IMR-90 (cell line): ENCODE data around the gene EYS. TPM values are rescaled to one million over a fixed set of nuclear protein-coding genes. Genes with fewer than 3 reads are reported as not detected.

Source experiments
- ATAC-seq: fragments of 200-7000 bp; cut with Tn5 transposase; 2 replicates; pipeline ENCODE4 v1.9.1; 2020; ENCODE audit warnings: low read depth, mild to moderate bottlenecking, moderate library complexity
- BruUV-seq: library from RNA; stranded (reverse); fragments of 400-500 nt; replicated peaks from 2 replicates; lab custom pipeline; 2021; lab: Mats Ljungman, UMichigan
- CTCF ChIA-PET: fragments of 300-600 bp; formaldehyde crosslinking; extraction: SDS; loops from one replicate; lab custom pipeline; 2021; ENCODE audit warnings: antibody characterized with exemption; lab: Yijun Ruan, JAX
- POLR2A ChIA-PET: fragments of 300-600 bp; sonication (Branson Sonifier 250); formaldehyde crosslinking; loops from one replicate; lab custom pipeline; 2022; ENCODE audit warnings: antibody characterized with exemption; ENCODE audit not compliant: unreplicated experiment; lab: Charles Lee
- DNase-seq: peaks from one replicate; pipeline ENCODE4 v3.0.0; 2013
- H2AFZ ChIP-seq: replicated peaks from 2 replicates; pipeline ENCODE3; 2013; ENCODE audit warnings: low read length, mild to moderate bottlenecking; ENCODE audit not compliant: poor library complexity
- H2AK5ac ChIP-seq: 2 replicates; pipeline ENCODE4 v1.6.1; 2013; ENCODE audit warnings: low read depth, low read length, inconsistent platforms
- H2AK9ac ChIP-seq: replicated peaks from 2 replicates; pipeline ENCODE3; 2013; ENCODE audit warnings: mild to moderate bottlenecking, low read depth, low read length, moderate library complexity; ENCODE audit not compliant: poor library complexity
- H2BK120ac ChIP-seq: 2 replicates; pipeline ENCODE4 v1.6.1; 2013; ENCODE audit warnings: low read depth, low read length, inconsistent platforms
- H2BK15ac ChIP-seq: 3 replicates; pipeline ENCODE4 v1.6.1; 2013; ENCODE audit warnings: low read depth, low read length, inconsistent platforms
- H2BK20ac ChIP-seq: 2 replicates; pipeline ENCODE4 v1.6.1; 2013; ENCODE audit warnings: low read depth, mild to moderate bottlenecking, inconsistent platforms, low read length, moderate library complexity
- H2BK5ac ChIP-seq: 2 replicates; pipeline ENCODE4 v1.6.1; 2013; ENCODE audit warnings: mild to moderate bottlenecking, low read depth, low read length, inconsistent platforms; ENCODE audit not compliant: poor library complexity, severe bottlenecking
- H3K14ac ChIP-seq: replicated peaks from 2 replicates; pipeline ENCODE4 v1.6.1; 2013; ENCODE audit warnings: low read depth, low read length, inconsistent platforms
- H3K18ac ChIP-seq: 2 replicates; pipeline ENCODE4 v1.6.1; 2013; ENCODE audit warnings: low read depth, low read length, control low read depth
- H3K23ac ChIP-seq: 2 replicates; pipeline ENCODE4 v1.6.1; 2013; ENCODE audit warnings: low read depth, low read length, inconsistent platforms
- H3K27ac ChIP-seq: 2 replicates; pipeline ENCODE4 v1.5.1; 2013; ENCODE audit warnings: mild to moderate bottlenecking, control low read depth, low read length; ENCODE audit not compliant: insufficient read depth
- H3K27me3 ChIP-seq: 2 replicates; pipeline ENCODE4 v1.6.1; 2013; ENCODE audit warnings: low read length; ENCODE audit not compliant: control insufficient read depth, insufficient read depth
- H3K36me3 ChIP-seq: 2 replicates; pipeline ENCODE4 v1.6.1; 2013; ENCODE audit warnings: low read length, mixed read lengths; ENCODE audit not compliant: control insufficient read depth, insufficient read depth
- H3K4ac ChIP-seq: 2 replicates; pipeline ENCODE4 v1.6.1; 2013; ENCODE audit warnings: low read depth, low read length, inconsistent platforms
- H3K4me1 ChIP-seq: 2 replicates; pipeline ENCODE4 v1.6.1; 2013; ENCODE audit warnings: low read length, mixed read lengths; ENCODE audit not compliant: control insufficient read depth, insufficient read depth
- H3K4me2 ChIP-seq: 2 replicates; pipeline ENCODE4 v1.6.1; 2013; ENCODE audit warnings: low read depth, mild to moderate bottlenecking, control low read depth, low read length, moderate library complexity
- H3K4me3 ChIP-seq: 2 replicates; pipeline ENCODE4 v1.5.1; 2013; ENCODE audit warnings: low read depth, mild to moderate bottlenecking, control low read depth, low read length, moderate library complexity; ENCODE audit not compliant: insufficient read depth
- H3K56ac ChIP-seq: 2 replicates; pipeline ENCODE4 v1.6.1; 2013; ENCODE audit warnings: low read length, inconsistent platforms; ENCODE audit not compliant: insufficient read depth; ENCODE audit errors: extremely low read depth
- H3K79me1 ChIP-seq, 2 experiments: 2 replicates each; pipeline ENCODE4 v1.6.1; 2013; ENCODE audit warnings: low read length in 2 of 2, inconsistent platforms in 1 of 2, low read depth in 1 of 2
- H3K9ac ChIP-seq: 2 replicates; pipeline ENCODE4 v1.6.1; 2013; ENCODE audit warnings: low read depth, low read length, control low read depth
- H3K9me1 ChIP-seq: 2 replicates; pipeline ENCODE4 v1.6.1; 2013; ENCODE audit warnings: low read length, inconsistent platforms; ENCODE audit not compliant: insufficient read depth
- H3K9me3 ChIP-seq: 2 replicates; pipeline ENCODE4 v1.6.1; 2013; ENCODE audit warnings: low read length; ENCODE audit not compliant: control insufficient read depth, insufficient read depth
- H4K20me1 ChIP-seq: 2 replicates; pipeline ENCODE4 v1.6.1; 2013; ENCODE audit warnings: low read length, inconsistent platforms; ENCODE audit not compliant: insufficient read depth
- H4K5ac ChIP-seq: 2 replicates; pipeline ENCODE4 v1.6.1; 2013; ENCODE audit warnings: mild to moderate bottlenecking, low read depth, low read length, control low read depth
- H4K8ac ChIP-seq, 2 experiments: 2 replicates each; pipeline ENCODE4 v1.6.1; 2013; ENCODE audit warnings: low read depth in 2 of 2, low read length in 2 of 2, control low read depth in 1 of 2, inconsistent platforms in 1 of 2
- H4K91ac ChIP-seq: 2 replicates; pipeline ENCODE4 v1.6.1; 2013; ENCODE audit warnings: low read depth, low read length, inconsistent platforms; ENCODE audit not compliant: insufficient read depth
- BHLHE40 ChIP-seq: fragments of 150-350 bp; IDR thresholded peaks from 2 replicates; pipeline ENCODE4 v1.6.1; 2016; ENCODE audit warnings: mild to moderate bottlenecking, low read depth, low read length
- CEBPB ChIP-seq: IDR thresholded peaks from 2 replicates; pipeline ENCODE4 v1.6.1; 2012; ENCODE audit warnings: low read depth, low read length, improper control_type of control experiment
- CHD1 ChIP-seq: IDR thresholded peaks from 2 replicates; pipeline ENCODE4 v1.6.1; 2012; ENCODE audit warnings: low read depth, low read length, improper control_type of control experiment
- CTCF ChIP-seq: conservative IDR thresholded peaks from 2 replicates; pipeline ENCODE4 v1.5.1; 2012; ENCODE audit warnings: mild to moderate bottlenecking, low read depth, low read length, improper control_type of control experiment
- ELK1 ChIP-seq: fragments of 150-350 bp; IDR thresholded peaks from 2 replicates; pipeline ENCODE4 v1.6.1; 2016; ENCODE audit warnings: low read depth, mild to moderate bottlenecking, low read length, moderate library complexity, borderline replicate concordance
- FOS ChIP-seq: fragments of 150-350 bp; IDR thresholded peaks from 2 replicates; pipeline ENCODE4 v1.6.1; 2016; ENCODE audit warnings: low read depth, low read length
- MAFK ChIP-seq: IDR thresholded peaks from 2 replicates; pipeline ENCODE4 v1.6.1; 2012; ENCODE audit warnings: low read depth, low read length, improper control_type of control experiment
- MAZ ChIP-seq: IDR thresholded peaks from 2 replicates; pipeline ENCODE4 v1.6.1; 2012; ENCODE audit warnings: low read depth, mild to moderate bottlenecking, low read length, improper control_type of control experiment, moderate library complexity, borderline replicate concordance
- NFE2L2 ChIP-seq: fragments of 150-350 bp; IDR thresholded peaks from 2 replicates; pipeline ENCODE4 v1.6.1; 2016; ENCODE audit warnings: low read depth, mild to moderate bottlenecking, low read length
- RAD21 ChIP-seq: IDR thresholded peaks from 2 replicates; pipeline ENCODE4 v1.6.1; 2012; ENCODE audit warnings: low read length, improper control_type of control experiment
- RCOR1 ChIP-seq: IDR thresholded peaks from 2 replicates; pipeline ENCODE4 v1.6.1; 2012; ENCODE audit warnings: mild to moderate bottlenecking, low read length, improper control_type of control experiment; ENCODE audit not compliant: insufficient replicate concordance
- RFX5 ChIP-seq: IDR thresholded peaks from 2 replicates; pipeline ENCODE4 v1.8.0; 2012; ENCODE audit warnings: low read depth, mild to moderate bottlenecking, low read length, moderate library complexity
- USF2 ChIP-seq: fragments of 150-350 bp; IDR thresholded peaks from 2 replicates; pipeline ENCODE4 v1.6.1; 2017; ENCODE audit warnings: mild to moderate bottlenecking, antibody characterized with exemption, low read length, low read depth
- WGBS, 2 experiments: methylation state at CpG; one replicate each; pipeline versions ENCODE4 v1.1.5 to v1.1.7; 2013; ENCODE audit warnings: missing lambda C conversion rate in 2 of 2; ENCODE audit not compliant: insufficient read length in 1 of 2; ENCODE audit errors: extremely low coverage in 2 of 2; 5-methylcytosine and 5-hydroxymethylcytosine counted together
- dilution Hi-C: fragments of 300-500 bp; cut with HindIII; formaldehyde crosslinking; loops from one replicate; pipeline ENCODE4 v1.14.3; 2018; ENCODE audit warnings: low sequenced_read_pairs; ENCODE audit not compliant: unreplicated experiment
- in situ Hi-C: fragments of 300-500 bp; cut with MboI; formaldehyde crosslinking; loops from 3 replicates; pipeline ENCODE4 v1.14.3; 2019; ENCODE audit warnings: low sequenced_read_pairs, inconsistent platforms, mixed read lengths
- intact Hi-C: fragments of 100-400 bp; cut with micrococcal nuclease; formaldehyde crosslinking; loops from 2 replicates; pipeline ENCODE4 v1.10.0; 2022
- polyA plus RNA-seq, 3 experiments: library from polyadenylated mRNA; depleted of rRNA; stranded (reverse); fragments of >200 nt; gene quantifications; 2 replicates each; pipeline ENCODE4 v1.2.3, GENCODE V29; 2012; ENCODE audit warnings: low replicate concordance in 1 of 3
- total RNA-seq: library from RNA; depleted of rRNA; stranded (reverse); fragments of >200 nt; gene quantifications from 2 replicates; pipeline ENCODE4 v1.2.3, GENCODE V29; 2012

Gene EYS
- total and polyA plus RNA-seq, 2 of the 4 experiments (the other 2 are of a cell fraction), result under 0.01 TPM; not detected in 1

GRCh38 chr6:64143101-64143500 is 1563.9 kb downstream of the EYS start:
- Histone ChIP-seq H3K14ac (no peak overlapping the region), H3K23ac (no peak overlapping the region), H3K4ac (no peak overlapping the region), H2BK15ac (no peak overlapping the region), H2BK20ac (no peak overlapping the region), H4K91ac (no peak overlapping the region), H2AFZ (no peak overlapping the region), H4K20me1 (no peaks in the 10 kb centered on the region), H4K5ac (no peak overlapping the region), H2BK5ac (no peak overlapping the region), H3K9me3 (no peaks in the 10 kb centered on the region), H2BK120ac (no peak overlapping the region), H3K4me3 (no peak overlapping the region), H3K27ac (no peak overlapping the region), H3K4me1 (no peaks in the 10 kb centered on the region), H3K9me1 (peaks cover 3% of the 10 kb centered on the region; the same call in 1 of the 2 replicates), H3K4me2 (no peak overlapping the region), H3K36me3 (no peaks in the 10 kb centered on the region), H2AK5ac (no peak overlapping the region), H3K9ac (no peak overlapping the region), H4K8ac (no peak overlapping the region), H3K18ac (no peak overlapping the region), H3K27me3 (no peaks in the 10 kb centered on the region), H3K79me1 (no peaks in the 10 kb centered on the region), H2AK9ac (no peak overlapping the region), H3K56ac (no peak overlapping the region)
- no TSS peak for BruUV-seq
- intact Hi-C loops (no loop called here), in situ Hi-C loops (no loop called here), dilution Hi-C loops (no loop called here)
- TF ChIP-seq CHD1, result no peak
- TF ChIP-seq MAFK, result no peak
- TF ChIP-seq USF2, result no peak
- no peak for TF ChIP-seq RFX5
- TF ChIP-seq CTCF, result no peak
- TF ChIP-seq FOS, result no peak
- TF ChIP-seq MAZ, result no peak
- no peak for TF ChIP-seq RCOR1
- TF ChIP-seq BHLHE40, result no peak
- no peak for TF ChIP-seq ELK1
- no peak for TF ChIP-seq NFE2L2
- no peak for TF ChIP-seq RAD21
- no peak for TF ChIP-seq CEBPB
- DNase-seq (no peak), ATAC-seq (no peak)
- ChIA-PET POLR2A (no interaction called here), CTCF (no interaction called here)
- WGBS, 2 experiments, result no CpG with 5 or more reads among the region's 2 CpGs
